Aorta (tissue), 5 donors: ENCODE measurements around the gene SBF2. TPM values are rescaled to one million over a fixed set of nuclear protein-coding genes. Genes with fewer than 3 reads are reported as not detected.
A peak's percentile ranks its signal among the peaks of the same experiment; 100 is the strongest.

Experiments
- ATAC-seq: fragments of 200-7000 bp; cut with Tn5 transposase; one replicate; pipeline ENCODE4 v1.9.1; 2022; ENCODE audit warnings: moderate library complexity; ENCODE audit not compliant: low FRiP score
- DNase-seq, 2 donors: peaks; one replicate each; pipeline ENCODE4 v3.0.0-alpha.2; 2020
- H3K27ac ChIP-seq, 2 donors: one replicate each; pipeline ENCODE4 v1.5.1; 2013; ENCODE audit warnings: low read length in 2 of 2, mild to moderate bottlenecking in 2 of 2, moderate library complexity in 2 of 2, control low read depth in 1 of 2, inconsistent platforms in 1 of 2, low read depth in 1 of 2
- H3K27me3 ChIP-seq, 2 donors: one replicate each; pipeline ENCODE4 v1.6.1; 2013; ENCODE audit warnings: control low read depth in 1 of 2, low read length in 1 of 2, mild to moderate bottlenecking in 1 of 2, moderate library complexity in 1 of 2; ENCODE audit not compliant: insufficient read depth in 2 of 2, control insufficient read depth in 1 of 2
- H3K36me3 ChIP-seq, 2 donors: one replicate each; pipeline ENCODE4 v1.6.1; 2013; ENCODE audit warnings: control low read depth in 1 of 2, low read length in 1 of 2, mild to moderate bottlenecking in 1 of 2; ENCODE audit not compliant: insufficient read depth in 2 of 2, control insufficient read depth in 1 of 2
- H3K4me1 ChIP-seq, 2 donors: one replicate each; pipeline ENCODE4 v1.6.1; 2013; ENCODE audit warnings: low read length in 2 of 2, control low read depth in 1 of 2, mild to moderate bottlenecking in 1 of 2, moderate library complexity in 1 of 2; ENCODE audit not compliant: insufficient read depth in 2 of 2, control insufficient read depth in 1 of 2
- H3K4me3 ChIP-seq, 2 donors: one replicate each; pipeline ENCODE4 v1.5.1; 2013; ENCODE audit warnings: low read length in 2 of 2, control low read depth in 1 of 2, mild to moderate bottlenecking in 1 of 2
- H3K9me3 ChIP-seq: one replicate; pipeline ENCODE4 v1.6.1; 2013; ENCODE audit warnings: mild to moderate bottlenecking, low read length; ENCODE audit not compliant: control insufficient read depth
- WGBS, 2 donors: extraction: QIAGEN DNeasy Blood & Tissue Kit; methylation state at CpG; one replicate each; pipeline ENCODE4 v1.1.7; 2013; 5-methylcytosine and 5-hydroxymethylcytosine counted together
- intact Hi-C, 2 donors: fragments of 100-400 bp; cut with DNase I; formaldehyde crosslinking; loops; one replicate each; pipeline versions ENCODE4 v1.14.2 to v1.15.0; 2022
- polyA plus RNA-seq, 2 donors: library from polyadenylated mRNA; stranded (reverse); fragments of 200-250 nt; gene quantifications; one replicate each; pipeline ENCODE4 v1.2.3, GENCODE V29; 2013
- total RNA-seq, 2 donors: library from RNA; stranded (reverse); fragmentation: NEBNext Ultra II Directional; extraction: Animal tissue kit (Norgen Biotek cat#: 25700); gene quantifications; one replicate each; pipeline ENCODE4 v1.2.1, GENCODE V29; 2021
- donor health status: healthy with polysubstance abuse.
- donor health status: Bipolar disorder and iron deficiency.
- donor health status: DM: no; HTN: no; CAD: no.
- donor health status: DM: no; HTN: no; CAD: no.
- donor health status: DM: yes; HTN: yes; CAD: no.

The SBF2 gene
- total and polyA plus RNA-seq, 4 donors = 6.4 to 82.0 (median 47.6) TPM

- intact Hi-C loops = no loop called here
- no peak overlapping the region for H3K4me3 ChIP-seq
- no peak for ATAC-seq
- no peak overlapping the region for H3K27ac ChIP-seq
- no peaks in the 10 kb centered on the region for H3K4me1 ChIP-seq
- no peak for DNase-seq
- H3K27me3 ChIP-seq = no peaks in the 10 kb centered on the region
- WGBS, 2 donors = 86 to 92% methylated on average over 2 of the region's 2 CpGs
- no peaks in the 10 kb centered on the region for H3K36me3 ChIP-seq
- no peaks in the 10 kb centered on the region for H3K9me3 ChIP-seq
Measured at GRCh38 chr11:10160350-10160749, 133.7 kb downstream of the SBF2 start.

- no peaks in the 10 kb centered on the region for H3K36me3 ChIP-seq
- ATAC-seq = no peak
Measured at GRCh38 chr11:10158461-10158860, 135.6 kb downstream of the SBF2 start.

GRCh38 chr11:10155793-10156490 is 138.1 kb downstream of the SBF2 start:
- Histone ChIP-seq H3K9me3 (no peaks in the 10 kb centered on the region), H3K27me3 (no peaks in the 10 kb centered on the region), H3K4me1 (no peaks in the 10 kb centered on the region), H3K27ac (no peak overlapping the region), H3K4me3 (no peak overlapping the region), H3K36me3 (no peaks in the 10 kb centered on the region)
- ATAC-seq = peak; percentile 29
- peak in 1 of 2 donors; percentile 39 for DNase-seq
- intact Hi-C loops = no loop called here
- 86 to 95% methylated on average over 17 of the region's 17 CpGs for WGBS, 2 donors

More at GRCh38 chr11:10158461-10158860, 135.6 kb downstream of the SBF2 start:
- intact Hi-C loops = no loop called here
- Histone ChIP-seq H3K27ac (no peak overlapping the region), H3K9me3 (no peaks in the 10 kb centered on the region), H3K4me3 (no peak overlapping the region), H3K4me1 (no peaks in the 10 kb centered on the region), H3K27me3 (no peaks in the 10 kb centered on the region)
- no peak for DNase-seq

GRCh38 chr11:10150800-10151199 is 143.2 kb downstream of the SBF2 start:
- H3K4me3 ChIP-seq = no peak overlapping the region
- ATAC-seq (no peak), DNase-seq (no peak)
- no peaks in the 10 kb centered on the region for H3K9me3 ChIP-seq
- H3K4me1 ChIP-seq = no peaks in the 10 kb centered on the region
- WGBS, 2 donors = 56 to 58% methylated on average over 2 of the region's 2 CpGs
- H3K27ac ChIP-seq = no peak overlapping the region
- no peaks in the 10 kb centered on the region for H3K27me3 ChIP-seq
- no peaks in the 10 kb centered on the region for H3K36me3 ChIP-seq
- intact Hi-C loops = no loop called here

- H3K4me3 ChIP-seq = no peak overlapping the region
- no peak overlapping the region for H3K27ac ChIP-seq
- no peaks in the 10 kb centered on the region for H3K9me3 ChIP-seq
- H3K27me3 ChIP-seq = no peaks in the 10 kb centered on the region
- DNase-seq (no peak), ATAC-seq (no peak)
- intact Hi-C loops = no loop called here
- no peaks in the 10 kb centered on the region for H3K36me3 ChIP-seq
- no peaks in the 10 kb centered on the region for H3K4me1 ChIP-seq
Measured at GRCh38 chr11:10149553-10149952, 144.5 kb downstream of the SBF2 start.

- intact Hi-C loops = no loop called here
- ATAC-seq = no peak
- no peak for DNase-seq
- Histone ChIP-seq H3K27ac (no peak overlapping the region), H3K27me3 (no peaks in the 10 kb centered on the region), H3K36me3 (no peaks in the 10 kb centered on the region), H3K9me3 (no peaks in the 10 kb centered on the region), H3K4me3 (no peak overlapping the region), H3K4me1 (no peaks in the 10 kb centered on the region)
- WGBS, 2 donors = 99% methylated on average over 3 of the region's 3 CpGs
Measured at GRCh38 chr11:10147195-10147594, 146.8 kb downstream of the SBF2 start.

- 91 to 94% methylated on average over 4 of the region's 4 CpGs for WGBS, 2 donors
- no peaks in the 10 kb centered on the region for H3K36me3 ChIP-seq
- H3K27ac ChIP-seq = no peak overlapping the region
- intact Hi-C loops = no loop called here
- H3K4me3 ChIP-seq = no peak overlapping the region
- no peak for DNase-seq
- no peak for ATAC-seq
- H3K27me3 ChIP-seq = no peaks in the 10 kb centered on the region
- H3K9me3 ChIP-seq = no peaks in the 10 kb centered on the region
- H3K4me1 ChIP-seq = no peaks in the 10 kb centered on the region
Measured at GRCh38 chr11:10144954-10145353, 149.1 kb downstream of the SBF2 start.

GRCh38 chr11:10139656-10140055 is 154.4 kb downstream of the SBF2 start:
- Histone ChIP-seq H3K27me3 (no peaks in the 10 kb centered on the region), H3K36me3 (no peaks in the 10 kb centered on the region), H3K4me3 (no peak overlapping the region), H3K9me3 (no peaks in the 10 kb centered on the region), H3K27ac (no peak overlapping the region), H3K4me1 (no peaks in the 10 kb centered on the region)
- no peak for ATAC-seq
- DNase-seq = no peak
- intact Hi-C loops = no loop called here
- 65 to 66% methylated on average over 2 of the region's 2 CpGs for WGBS, 2 donors

- Histone ChIP-seq H3K4me1 (no peaks in the 10 kb centered on the region), H3K27ac (no peak overlapping the region), H3K27me3 (no peaks in the 10 kb centered on the region), H3K4me3 (no peak overlapping the region), H3K36me3 (no peaks in the 10 kb centered on the region), H3K9me3 (no peaks in the 10 kb centered on the region)
- WGBS, 2 donors = 98 to 100% methylated on average over 3 of the region's 3 CpGs
- no peak for DNase-seq
- intact Hi-C loops = no loop called here
- ATAC-seq = no peak
Measured at GRCh38 chr11:10139143-10139542, 154.9 kb downstream of the SBF2 start.
